ENCODE results near the gene LMBRD2.

The LMBRD2 gene

DNA sequence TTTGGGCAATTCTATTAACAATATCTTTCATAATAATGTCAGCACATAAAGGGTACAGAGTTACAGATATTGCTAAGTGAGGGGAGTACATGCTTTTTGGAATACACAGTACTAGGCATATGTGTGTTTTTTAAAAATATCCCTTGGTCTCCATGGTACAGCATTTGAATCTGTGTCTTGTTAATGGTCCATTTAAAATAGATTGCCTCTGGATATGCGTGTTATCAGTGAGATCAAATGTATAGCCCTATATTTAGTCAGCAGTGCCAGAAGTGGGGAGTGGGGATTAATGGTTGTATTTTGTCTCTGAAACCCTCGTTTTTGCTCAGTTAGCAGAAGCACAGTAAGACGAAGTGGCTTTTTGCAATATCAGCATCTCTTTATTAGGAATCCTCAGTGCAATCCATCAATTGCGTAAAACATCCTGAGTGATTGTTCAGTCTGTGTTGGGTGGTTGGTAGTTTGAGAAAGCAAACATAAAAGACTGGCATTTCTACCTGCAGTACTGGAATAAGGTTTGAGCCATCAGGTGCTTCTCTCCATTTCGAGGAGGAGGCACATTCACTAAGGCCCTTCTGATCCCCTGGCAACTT is 19.2 kb upstream of the LMBRD2 start:
- Histone ChIP-seq H3K9ac (ENCODE audit: low read length) (no peak overlapping the region), H3K4me3 (ENCODE audit: low read length) (no peak overlapping the region), H3K79me2 (ENCODE audit: low read length) (peaks cover 71% of the 10 kb centered on the region), H3K4me1 (ENCODE audit: low read length) (peaks cover 21% of the 10 kb centered on the region), H3K27me3 (replicated peaks; ENCODE audit: insufficient read depth, low read length) (no peaks in the 10 kb centered on the region), H2AFZ (ENCODE audit: low read length) (no peak overlapping the region), H4K20me1 (ENCODE audit: insufficient read depth, low read length) (no peaks in the 10 kb centered on the region), H3K9me3 (replicated peaks; ENCODE audit: insufficient read depth, low read length) (no peaks in the 10 kb centered on the region), H3K27ac (ENCODE audit: low read length) (no peak overlapping the region; the same call in 1 of the 2 replicates), H3F3A (ENCODE audit: insufficient read depth, low read length) (no peaks in the 10 kb centered on the region), H3K36me3 (replicated peaks; ENCODE audit: insufficient read depth, low read length) (peaks cover 40% of the 10 kb centered on the region), H3K4me2 (ENCODE audit: low read depth, low read length) (no peak overlapping the region), H3K9me2 (replicated peaks; ENCODE audit: insufficient read depth, low read length) (no peaks in the 10 kb centered on the region)
- no peak for TF ChIP-seq EZH2 (optimal IDR thresholded peaks at IDR 0.05; ENCODE audit: low read depth, low read length)
- TF ChIP-seq, protein P1, sequence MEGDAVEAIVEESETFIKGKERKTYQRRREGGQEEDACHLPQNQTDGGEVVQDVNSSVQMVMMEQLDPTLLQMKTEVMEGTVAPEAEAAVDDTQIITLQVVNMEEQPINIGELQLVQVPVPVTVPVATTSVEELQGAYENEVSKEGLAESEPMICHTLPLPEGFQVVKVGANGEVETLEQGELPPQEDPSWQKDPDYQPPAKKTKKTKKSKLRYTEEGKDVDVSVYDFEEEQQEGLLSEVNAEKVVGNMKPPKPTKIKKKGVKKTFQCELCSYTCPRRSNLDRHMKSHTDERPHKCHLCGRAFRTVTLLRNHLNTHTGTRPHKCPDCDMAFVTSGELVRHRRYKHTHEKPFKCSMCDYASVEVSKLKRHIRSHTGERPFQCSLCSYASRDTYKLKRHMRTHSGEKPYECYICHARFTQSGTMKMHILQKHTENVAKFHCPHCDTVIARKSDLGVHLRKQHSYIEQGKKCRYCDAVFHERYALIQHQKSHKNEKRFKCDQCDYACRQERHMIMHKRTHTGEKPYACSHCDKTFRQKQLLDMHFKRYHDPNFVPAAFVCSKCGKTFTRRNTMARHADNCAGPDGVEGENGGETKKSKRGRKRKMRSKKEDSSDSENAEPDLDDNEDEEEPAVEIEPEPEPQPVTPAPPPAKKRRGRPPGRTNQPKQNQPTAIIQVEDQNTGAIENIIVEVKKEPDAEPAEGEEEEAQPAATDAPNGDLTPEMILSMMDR (IDR thresholded peaks at IDR 0.05; ENCODE audit: low read length): no peak
- no peak for TF ChIP-seq EZH2phosphoT487 (IDR thresholded peaks at IDR 0.05; ENCODE audit: low read length)
- no peak for DNase-seq

DNA sequence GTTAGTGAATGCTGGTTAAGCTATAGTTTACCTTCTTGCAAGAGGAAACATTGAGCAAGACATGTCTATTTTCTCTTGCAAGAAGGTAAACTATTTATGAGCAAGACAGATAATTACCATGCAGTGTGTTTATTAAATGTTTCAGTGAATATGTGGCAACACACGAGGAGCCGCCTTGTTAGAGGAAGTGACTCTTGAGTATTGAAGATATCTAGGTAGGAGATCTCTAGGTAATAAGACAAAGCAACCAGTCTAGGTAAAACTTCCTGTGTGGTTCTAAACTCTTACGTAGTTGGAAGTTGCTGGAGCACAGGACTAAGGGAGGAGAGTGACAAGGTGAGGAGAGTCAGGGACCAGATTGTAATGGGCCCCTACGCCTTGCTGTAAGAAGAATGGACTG is 17.1 kb upstream of the LMBRD2 start:
- Histone ChIP-seq H3K4me1 (ENCODE audit: low read length) (peaks cover 35% of the 10 kb centered on the region), H3K9me3 (replicated peaks; ENCODE audit: insufficient read depth, low read length) (no peaks in the 10 kb centered on the region), H3K4me3 (ENCODE audit: low read length) (no peak overlapping the region), H3K36me3 (replicated peaks; ENCODE audit: insufficient read depth, low read length) (peaks cover 37% of the 10 kb centered on the region), H3K27me3 (replicated peaks; ENCODE audit: insufficient read depth, low read length) (no peaks in the 10 kb centered on the region), H3K9me2 (replicated peaks; ENCODE audit: insufficient read depth, low read length) (no peaks in the 10 kb centered on the region), H3K9ac (ENCODE audit: low read length) (no peak overlapping the region), H3K27ac (ENCODE audit: low read length) (no peak overlapping the region), H3K79me2 (ENCODE audit: low read length) (peaks cover 65% of the 10 kb centered on the region), H4K20me1 (ENCODE audit: insufficient read depth, low read length) (no peaks in the 10 kb centered on the region), H2AFZ (ENCODE audit: low read length) (no peak overlapping the region), H3F3A (ENCODE audit: insufficient read depth, low read length) (peaks cover 14% of the 10 kb centered on the region), H3K4me2 (ENCODE audit: low read depth, low read length) (no peak overlapping the region)
- no peak for DNase-seq
- TF ChIP-seq, protein P1 (IDR thresholded peaks at IDR 0.05; ENCODE audit: low read length): no peak
- TF ChIP-seq EZH2phosphoT487 (IDR thresholded peaks at IDR 0.05; ENCODE audit: low read length) (no peak), EZH2 (optimal IDR thresholded peaks at IDR 0.05; ENCODE audit: low read depth, low read length) (no peak)

DNA sequence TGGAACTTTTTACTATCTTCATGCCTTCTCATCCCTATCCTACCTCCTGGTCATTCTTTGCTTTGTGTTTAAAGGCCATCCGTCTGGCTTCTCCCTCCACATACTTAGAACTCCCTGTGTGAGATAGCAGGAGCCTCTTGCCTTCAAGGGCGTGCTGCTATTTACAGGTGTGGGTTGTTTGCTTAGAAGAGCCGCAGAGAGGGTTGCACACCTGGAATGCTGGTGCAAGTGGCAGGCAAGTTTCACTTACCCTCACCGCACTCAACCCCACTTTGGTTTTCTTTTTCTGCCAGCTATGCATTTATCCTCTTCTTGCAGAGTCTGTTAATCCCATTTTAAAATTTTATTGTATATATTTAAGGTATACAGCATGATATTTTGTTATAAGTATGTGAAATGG is 12.8 kb upstream of the LMBRD2 start:
- Histone ChIP-seq H4K20me1 (ENCODE audit: insufficient read depth, low read length) (no peaks in the 10 kb centered on the region), H2AFZ (ENCODE audit: low read length) (no peak overlapping the region), H3K4me3 (ENCODE audit: low read length) (no peak overlapping the region; the same call in 1 of the 2 replicates), H3F3A (ENCODE audit: insufficient read depth, low read length) (peaks cover 18% of the 10 kb centered on the region), H3K36me3 (replicated peaks; ENCODE audit: insufficient read depth, low read length) (peaks cover 11% of the 10 kb centered on the region), H3K27me3 (replicated peaks; ENCODE audit: insufficient read depth, low read length) (no peaks in the 10 kb centered on the region), H3K4me2 (ENCODE audit: low read depth, low read length) (peak overlapping the region; percentile 74), H3K4me1 (ENCODE audit: low read length) (peaks cover 34% of the 10 kb centered on the region), H3K9ac (ENCODE audit: low read length) (no peak overlapping the region), H3K9me2 (replicated peaks; ENCODE audit: insufficient read depth, low read length) (no peaks in the 10 kb centered on the region), H3K9me3 (replicated peaks; ENCODE audit: insufficient read depth, low read length) (no peaks in the 10 kb centered on the region), H3K79me2 (ENCODE audit: low read length) (peaks cover 91% of the 10 kb centered on the region), H3K27ac (ENCODE audit: low read length) (peak overlapping the region; percentile 69)
- no peak for TF ChIP-seq EZH2 (optimal IDR thresholded peaks at IDR 0.05; ENCODE audit: low read depth, low read length)
- peak; percentile 85 for DNase-seq

DNA sequence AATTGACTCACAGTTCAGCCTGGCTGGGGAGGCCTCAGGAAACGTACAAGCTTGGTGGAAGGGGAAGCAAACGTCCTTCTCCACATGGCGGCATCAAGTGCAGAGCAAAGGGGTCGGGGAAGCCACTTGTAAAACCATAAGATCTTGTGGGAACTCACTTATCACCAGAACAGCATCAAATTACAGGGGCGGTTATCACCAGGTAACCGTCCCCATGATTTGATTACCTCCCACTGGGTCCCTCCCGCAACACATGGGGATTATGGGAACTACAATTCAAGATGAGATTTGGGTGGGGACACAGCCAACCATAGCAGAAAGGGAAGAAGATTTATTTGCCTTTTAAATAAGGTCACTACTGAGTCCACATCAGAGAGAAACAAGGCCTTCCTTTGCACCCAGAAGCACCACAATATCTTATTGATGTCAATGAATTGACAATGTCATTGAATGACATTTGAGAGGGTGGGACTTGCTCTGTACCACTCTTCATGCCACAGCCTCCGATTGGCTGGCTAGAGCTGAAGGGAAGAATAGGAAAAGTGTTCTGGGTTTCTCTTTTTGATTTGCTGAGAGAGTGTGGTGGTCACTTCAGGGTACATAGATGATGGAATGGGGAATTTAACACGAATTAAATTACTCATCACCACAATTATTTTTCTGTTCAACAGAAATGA is 11.3 kb upstream of the LMBRD2 start:
- 0 out of 2 replicates have a peak overlapping the region, but pooled peaks have one; percentile 69 for H3K27ac ChIP-seq (ENCODE audit: low read length)
- no peaks in the 10 kb centered on the region for H3K9me3 ChIP-seq (replicated peaks; ENCODE audit: insufficient read depth, low read length)
- no peaks in the 10 kb centered on the region for H3K9me2 ChIP-seq (replicated peaks; ENCODE audit: insufficient read depth, low read length)
- no peak for DNase-seq
- H3K4me1 ChIP-seq (ENCODE audit: low read length): peaks cover 34% of the 10 kb centered on the region
- H3K79me2 ChIP-seq (ENCODE audit: low read length): peaks cover 94% of the 10 kb centered on the region
- no peaks in the 10 kb centered on the region for H3K27me3 ChIP-seq (replicated peaks; ENCODE audit: insufficient read depth, low read length)
- no peaks in the 10 kb centered on the region for H4K20me1 ChIP-seq (ENCODE audit: insufficient read depth, low read length)
- H3K4me3 ChIP-seq (ENCODE audit: low read length): no peak overlapping the region
- no peak overlapping the region for H3K4me2 ChIP-seq (ENCODE audit: low read depth, low read length)
- peaks cover 18% of the 10 kb centered on the region for H3F3A ChIP-seq (ENCODE audit: insufficient read depth, low read length)
- no peak overlapping the region for H2AFZ ChIP-seq (ENCODE audit: low read length)
- TF ChIP-seq EZH2phosphoT487 (IDR thresholded peaks at IDR 0.05; ENCODE audit: low read length) (no peak), EZH2 (optimal IDR thresholded peaks at IDR 0.05; ENCODE audit: low read depth, low read length) (no peak)
- TF ChIP-seq, protein P1 (IDR thresholded peaks at IDR 0.05; ENCODE audit: low read length): no peak
- H3K9ac ChIP-seq (ENCODE audit: low read length): no peak overlapping the region
- H3K36me3 ChIP-seq (replicated peaks; ENCODE audit: insufficient read depth, low read length): peaks cover 9% of the 10 kb centered on the region
